ENCODE results near the gene GPX2.

GRCh38 chr14:64944041-64944440 is 1.5 kb upstream of the GPX2 start:
- TF ChIP-seq CTCF (IDR thresholded peaks at IDR 0.05; ENCODE audit: insufficient read depth, low read length): no peak
- no peak for TF ChIP-seq POLR2AphosphoS5 (IDR thresholded peaks at IDR 0.05; ENCODE audit: low read depth)
- TF ChIP-seq REST (IDR thresholded peaks at IDR 0.05; ENCODE audit: insufficient replicate concordance, low read depth): no peak

Measured in HL-60 (cell line).